Testis (tissue), 3 donors: ENCODE results near the gene SEPTIN2. TPM values are rescaled to one million over a fixed set of nuclear protein-coding genes. Genes with fewer than 3 reads are reported as not detected.

Experiments
- DNase-seq: peaks from one replicate; pipeline ENCODE4 v3.0.0-alpha.2; 2019
- H3K27ac ChIP-seq, 2 donors: fragments of 200-600 bp; sonication (generic); one replicate each; pipeline ENCODE4 v1.5.1; 2019
- H3K27me3 ChIP-seq: fragments of 200-600 bp; sonication (generic); one replicate; pipeline ENCODE4 v1.5.1; 2019
- H3K36me3 ChIP-seq: fragments of 200-600 bp; sonication (generic); one replicate; pipeline ENCODE4 v1.5.1; 2017; ENCODE audit warnings: low read depth; ENCODE audit errors: missing control alignments
- H3K4me1 ChIP-seq: fragments of 200-600 bp; sonication (generic); one replicate; pipeline ENCODE4 v1.5.1; 2019
- H3K4me3 ChIP-seq, 2 donors: fragments of 200-600 bp; sonication (generic); one replicate each; pipeline ENCODE4 v1.5.1; 2017 to 2019
- H3K9me3 ChIP-seq: fragments of 200-600 bp; sonication (generic); one replicate; pipeline ENCODE4 v1.5.1; 2017
- POLR2A ChIP-seq: fragments of 450-650 bp; IDR thresholded peaks from one replicate; pipeline ENCODE4 v1.6.1; 2017; ENCODE audit warnings: antibody characterized with exemption, mild to moderate bottlenecking, moderate library complexity
- WGBS, 2 donors: methylation state at CpG; one replicate each; pipeline ENCODE4 v1.1.5; 2018; 5-methylcytosine and 5-hydroxymethylcytosine counted together
- intact Hi-C: fragments of 100-400 bp; cut with DNase I; formaldehyde crosslinking; loops from one replicate; pipeline ENCODE4 v1.15.1; 2023; ENCODE audit warnings: low total_unique reads
- polyA plus RNA-seq: library from polyadenylated mRNA; stranded (reverse); fragments of 350-450 nt; fragmentation: Illumina TruSeq; extraction: RNeasy Lipid Tissue Mini Kit (QIAGEN cat#74804); gene quantifications from one replicate; pipeline ENCODE4 v1.2.3, GENCODE V29; 2014; ENCODE audit warnings: low read depth, low replicate concordance; ENCODE audit not compliant: insufficient read depth
- total RNA-seq, 2 donors: library from RNA; depleted of rRNA; stranded (reverse); fragments of >200 nt; gene quantifications; one replicate each; pipeline ENCODE4 v1.2.3, GENCODE V29; 2016
- TF ChIP-seq, protein P1 (sequence below), 3 experiments: fragments of 450-650 bp in 2 of 3; fragments of 200-600 bp in 1 of 3; sonication (generic) in 1 of 3; IDR thresholded peaks; one replicate each; pipeline ENCODE4 v1.5.1; 2016 to 2019; ENCODE audit warnings: antibody characterized with exemption in 3 of 3, mild to moderate bottlenecking in 2 of 3, moderate library complexity in 1 of 3

The SEPTIN2 gene
- total and polyA plus RNA-seq, 3 donors from 2014 or later: 310 to 365 (median 334) TPM

DNA sequence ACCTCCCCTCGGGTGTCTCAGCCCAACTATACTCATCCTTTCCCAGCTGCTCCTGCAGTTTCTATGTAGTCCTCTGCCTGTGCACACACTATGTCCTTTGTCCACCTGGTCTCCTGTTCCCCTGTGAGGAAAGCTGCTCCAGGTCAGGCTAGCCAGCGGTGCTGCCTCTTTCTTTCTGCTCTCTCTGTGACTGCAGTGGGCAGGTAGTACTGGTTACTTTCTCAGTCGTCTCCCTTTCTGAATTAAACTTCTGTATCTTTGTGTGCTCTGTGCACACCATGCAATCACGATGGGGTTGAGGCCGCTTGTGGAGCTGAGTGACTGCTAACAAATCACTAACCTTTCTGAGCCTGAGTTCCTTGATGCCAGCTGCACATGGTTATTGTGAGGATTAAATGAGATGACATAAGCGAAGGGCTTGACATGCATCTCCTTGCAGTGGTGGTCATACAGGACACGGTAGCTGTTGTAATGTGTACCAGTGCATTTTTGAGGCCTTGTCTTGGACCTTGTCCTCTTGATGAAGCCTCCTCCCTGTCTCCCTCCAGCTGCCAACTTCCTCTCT is 43.8 kb downstream of the SEPTIN2 start:
- Histone ChIP-seq H3K36me3 (no peaks in the 10 kb centered on the region), H3K27me3 (no peaks in the 10 kb centered on the region), H3K27ac (no peak overlapping the region), H3K9me3 (no peaks in the 10 kb centered on the region), H3K4me3 (no peak overlapping the region), H3K4me1 (peaks cover 29% of the 10 kb centered on the region)
- WGBS, 2 donors: 76 to 82% methylated on average over 7 of the region's 7 CpGs
- DNase-seq: no peak
- no peak for TF ChIP-seq POLR2A
- TF ChIP-seq, protein P1, sequence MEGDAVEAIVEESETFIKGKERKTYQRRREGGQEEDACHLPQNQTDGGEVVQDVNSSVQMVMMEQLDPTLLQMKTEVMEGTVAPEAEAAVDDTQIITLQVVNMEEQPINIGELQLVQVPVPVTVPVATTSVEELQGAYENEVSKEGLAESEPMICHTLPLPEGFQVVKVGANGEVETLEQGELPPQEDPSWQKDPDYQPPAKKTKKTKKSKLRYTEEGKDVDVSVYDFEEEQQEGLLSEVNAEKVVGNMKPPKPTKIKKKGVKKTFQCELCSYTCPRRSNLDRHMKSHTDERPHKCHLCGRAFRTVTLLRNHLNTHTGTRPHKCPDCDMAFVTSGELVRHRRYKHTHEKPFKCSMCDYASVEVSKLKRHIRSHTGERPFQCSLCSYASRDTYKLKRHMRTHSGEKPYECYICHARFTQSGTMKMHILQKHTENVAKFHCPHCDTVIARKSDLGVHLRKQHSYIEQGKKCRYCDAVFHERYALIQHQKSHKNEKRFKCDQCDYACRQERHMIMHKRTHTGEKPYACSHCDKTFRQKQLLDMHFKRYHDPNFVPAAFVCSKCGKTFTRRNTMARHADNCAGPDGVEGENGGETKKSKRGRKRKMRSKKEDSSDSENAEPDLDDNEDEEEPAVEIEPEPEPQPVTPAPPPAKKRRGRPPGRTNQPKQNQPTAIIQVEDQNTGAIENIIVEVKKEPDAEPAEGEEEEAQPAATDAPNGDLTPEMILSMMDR (IDR thresholded peaks at IDR 0.05): no peak
- intact Hi-C loops: no loop called here

GRCh38 chr2:241363426-241363825 is 47.7 kb downstream of the SEPTIN2 start:
- WGBS, 2 donors: 58 to 68% methylated on average over 7 of the region's 7 CpGs
- Histone ChIP-seq H3K4me1 (peaks cover 18% of the 10 kb centered on the region), H3K4me3 (no peak overlapping the region), H3K27ac (peak overlapping the region in 1 of 2 donors; percentile 3), H3K27me3 (no peaks in the 10 kb centered on the region), H3K9me3 (no peaks in the 10 kb centered on the region), H3K36me3 (no peaks in the 10 kb centered on the region)
- no peak for DNase-seq
- intact Hi-C loops: no loop called here
- TF ChIP-seq, protein P1 (IDR thresholded peaks at IDR 0.05): no peak
- TF ChIP-seq POLR2A: no peak

DNA sequence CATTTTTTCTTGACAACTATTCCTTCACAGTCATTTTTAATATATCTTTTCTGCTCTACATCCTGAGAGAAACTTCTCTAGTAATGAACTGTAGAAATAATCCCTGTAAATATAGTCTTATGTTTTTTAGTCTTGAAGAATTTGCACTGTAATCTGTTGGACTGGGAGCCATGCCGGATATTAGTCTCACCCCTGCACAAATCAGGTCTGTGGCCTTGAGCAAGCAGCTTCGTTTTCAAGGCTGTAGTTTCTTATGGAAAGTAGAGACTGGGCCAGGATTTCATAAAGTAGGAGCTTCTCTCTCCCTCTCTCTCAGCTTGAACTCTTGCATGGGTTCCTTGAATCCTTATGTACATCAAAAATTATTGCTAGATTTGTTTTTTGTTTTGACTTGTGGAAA is 49.1 kb downstream of the SEPTIN2 start:
- intact Hi-C loops: no loop called here
- 23 to 32% methylated on average over 2 of the region's 2 CpGs for WGBS, 2 donors
- no peak overlapping the region for H3K4me3 ChIP-seq
- TF ChIP-seq, protein P1 (IDR thresholded peaks at IDR 0.05): no peak
- no peak for TF ChIP-seq POLR2A
- H3K27ac ChIP-seq: peak overlapping the region in 1 of 2 donors; percentile 25
- no peaks in the 10 kb centered on the region for H3K27me3 ChIP-seq
- DNase-seq: peak; percentile 51
- H3K4me1 ChIP-seq: peaks cover 18% of the 10 kb centered on the region
- no peaks in the 10 kb centered on the region for H3K36me3 ChIP-seq
- H3K9me3 ChIP-seq: no peaks in the 10 kb centered on the region

DNA sequence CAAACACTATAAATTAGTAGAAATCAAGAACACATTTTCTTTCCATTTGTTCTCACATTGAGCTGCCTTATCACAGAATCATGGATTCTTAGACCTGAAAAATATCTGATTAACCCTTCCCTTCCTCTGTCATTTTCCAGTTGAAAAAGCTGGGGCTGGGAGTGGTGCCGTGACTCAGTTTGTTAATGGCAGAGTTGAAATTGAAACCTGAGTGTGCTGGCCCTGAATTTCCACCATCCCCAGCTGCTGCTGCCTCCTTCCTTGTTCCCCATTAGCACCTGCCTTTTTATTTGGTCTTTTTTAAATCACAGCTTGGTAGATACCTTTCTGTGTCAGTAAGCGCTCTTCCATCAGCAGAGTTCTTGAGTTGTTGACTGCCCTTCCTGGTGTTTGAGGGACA is 51.0 kb downstream of the SEPTIN2 start:
- TF ChIP-seq POLR2A: no peak
- TF ChIP-seq, protein P1 (IDR thresholded peaks at IDR 0.05): no peak
- peaks cover 18% of the 10 kb centered on the region for H3K4me1 ChIP-seq
- intact Hi-C loops: no loop called here
- H3K9me3 ChIP-seq: no peaks in the 10 kb centered on the region
- H3K36me3 ChIP-seq: no peaks in the 10 kb centered on the region
- DNase-seq: no peak
- H3K27ac ChIP-seq: no peak overlapping the region
- H3K27me3 ChIP-seq: no peaks in the 10 kb centered on the region
- WGBS, 2 donors: 86 to 91% methylated on average over 2 of the region's 2 CpGs
- H3K4me3 ChIP-seq: no peak overlapping the region

- intact Hi-C loops: no loop called here
- no peak overlapping the region for H3K4me3 ChIP-seq
- no peak overlapping the region for H3K27ac ChIP-seq
- WGBS, 2 donors: 83 to 94% methylated on average over 3 of the region's 3 CpGs
- TF ChIP-seq, protein P1 (IDR thresholded peaks at IDR 0.05): no peak
- TF ChIP-seq POLR2A: no peak
- peaks cover 9% of the 10 kb centered on the region for H3K4me1 ChIP-seq
- no peak for DNase-seq
- no peaks in the 10 kb centered on the region for H3K36me3 ChIP-seq
- H3K9me3 ChIP-seq: no peaks in the 10 kb centered on the region
- no peaks in the 10 kb centered on the region for H3K27me3 ChIP-seq
Measured at GRCh38 chr2:241368643-241369042, 52.9 kb downstream of the SEPTIN2 start.
